HepG2 (cell line): Measurements from ENCODE around the gene NEAT1.

Source experiments
- CCDC6 ChIP-seq: sonication (generic); formaldehyde crosslinking; IDR thresholded peaks from 2 replicates; pipeline ENCODE4 v1.8.1; 2022; ENCODE audit warnings: mild to moderate bottlenecking, missing genetic modification reagents, moderate library complexity
- RBM39 ChIP-seq: fragments of 200-400 bp; formaldehyde crosslinking; IDR thresholded peaks from one replicate; pipeline ENCODE4 v1.6.1; 2018; ENCODE audit warnings: antibody characterized with exemption, mild to moderate bottlenecking, low read depth, low read length; ENCODE audit not compliant: poor library complexity, severe bottlenecking
- STAG1 ChIP-seq: sonication (generic); formaldehyde crosslinking; IDR thresholded peaks from 2 replicates; pipeline ENCODE4 v1.4.0; 2020; ENCODE audit warnings: missing genetic modification reagents
- ZGPAT ChIP-seq: IDR thresholded peaks from 2 replicates; pipeline ENCODE4 v1.6.1; 2016; ENCODE audit warnings: mild to moderate bottlenecking
- ZSCAN20 ChIP-seq: sonication (generic); formaldehyde crosslinking; IDR thresholded peaks from 2 replicates; pipeline ENCODE4 v1.4.0; 2020; ENCODE audit warnings: missing genetic modification reagents, mild to moderate bottlenecking, borderline replicate concordance

- TF ChIP-seq CCDC6 (no peak), RBM39 (no peak), STAG1 (no peak), ZSCAN20 (CRISPR knock-in tag) (no peak), ZGPAT (CRISPR knock-in tag) (no peak)
These were observed 7.7 kb upstream of the NEAT1 start for GRCh38 chr11:65414776-65415498.
